ENCODE data around the gene CACUL1.

Gene CACUL1

GRCh38 chr10:118723466-118723865 is 31.3 kb downstream of the CACUL1 start:
- no peak for TF ChIP-seq CTCF (IDR thresholded peaks at IDR 0.05; ENCODE audit: low read depth, low read length, missing control alignments)
- H3K4me3 ChIP-seq (replicated peaks; ENCODE audit: low read depth, low read length) = no peak overlapping the region
- no peak for DNase-seq (ENCODE audit: extremely low read depth, low read depth)

- TF ChIP-seq CTCF (IDR thresholded peaks at IDR 0.05; ENCODE audit: low read depth, low read length, missing control alignments) = no peak
These were observed 33.3 kb downstream of the CACUL1 start for GRCh38 chr10:118721539-118721876.

GRCh38 chr10:118720685-118721538 is 33.9 kb downstream of the CACUL1 start:
- no peak overlapping the region for H3K4me3 ChIP-seq (replicated peaks; ENCODE audit: low read depth, low read length)
- peak; percentile 42 for DNase-seq (ENCODE audit: extremely low read depth, low read depth)
- peak; percentile 49 for TF ChIP-seq CTCF (IDR thresholded peaks at IDR 0.05; ENCODE audit: low read depth, low read length, missing control alignments)

More at GRCh38 chr10:118721539-118721876, 33.3 kb downstream of the CACUL1 start:
- H3K4me3 ChIP-seq (replicated peaks; ENCODE audit: low read depth, low read length) = no peak overlapping the region
- no peak for DNase-seq (ENCODE audit: extremely low read depth, low read depth)

- DNase-seq (ENCODE audit: extremely low read depth, low read depth) = no peak
- no peak overlapping the region for H3K4me3 ChIP-seq (replicated peaks; ENCODE audit: low read depth, low read length)
- no peak for TF ChIP-seq CTCF (IDR thresholded peaks at IDR 0.05; ENCODE audit: low read depth, low read length, missing control alignments)
These were observed 40.4 kb downstream of the CACUL1 start for GRCh38 chr10:118714366-118714765.

- TF ChIP-seq CTCF (IDR thresholded peaks at IDR 0.05; ENCODE audit: low read depth, low read length, missing control alignments) = peak; percentile 19
- no peak overlapping the region for H3K4me3 ChIP-seq (replicated peaks; ENCODE audit: low read depth, low read length)
- no peak for DNase-seq (ENCODE audit: extremely low read depth, low read depth)
These were observed 41.7 kb downstream of the CACUL1 start for GRCh38 chr10:118712930-118713634.

- no peak overlapping the region for H3K4me3 ChIP-seq (replicated peaks; ENCODE audit: low read depth, low read length)
- TF ChIP-seq CTCF (IDR thresholded peaks at IDR 0.05; ENCODE audit: low read depth, low read length, missing control alignments) = no peak
- DNase-seq (ENCODE audit: extremely low read depth, low read depth) = no peak
These were observed 42.7 kb downstream of the CACUL1 start for GRCh38 chr10:118712080-118712479.

Data from HFF-Myc (cell line).